GM21423 (cell line): ENCODE results near the gene ADGRB3.
A peak's percentile ranks its signal among the peaks of the same experiment; 100 is the strongest.
"Not testable (repeated sequence)": the region's sequence is repeated elsewhere in the genome, so short reads cannot be mapped to it uniquely, and the experiment has no call there.

Experiments
- ATAC-seq: cut with Tn5 transposase; IDR thresholded peaks from one replicate; pipeline ENCODE4 v1.9.1; 2021; ENCODE audit warnings: mild to moderate bottlenecking, moderate library complexity; ENCODE audit not compliant: unreplicated experiment

Gene ADGRB3

DNA sequence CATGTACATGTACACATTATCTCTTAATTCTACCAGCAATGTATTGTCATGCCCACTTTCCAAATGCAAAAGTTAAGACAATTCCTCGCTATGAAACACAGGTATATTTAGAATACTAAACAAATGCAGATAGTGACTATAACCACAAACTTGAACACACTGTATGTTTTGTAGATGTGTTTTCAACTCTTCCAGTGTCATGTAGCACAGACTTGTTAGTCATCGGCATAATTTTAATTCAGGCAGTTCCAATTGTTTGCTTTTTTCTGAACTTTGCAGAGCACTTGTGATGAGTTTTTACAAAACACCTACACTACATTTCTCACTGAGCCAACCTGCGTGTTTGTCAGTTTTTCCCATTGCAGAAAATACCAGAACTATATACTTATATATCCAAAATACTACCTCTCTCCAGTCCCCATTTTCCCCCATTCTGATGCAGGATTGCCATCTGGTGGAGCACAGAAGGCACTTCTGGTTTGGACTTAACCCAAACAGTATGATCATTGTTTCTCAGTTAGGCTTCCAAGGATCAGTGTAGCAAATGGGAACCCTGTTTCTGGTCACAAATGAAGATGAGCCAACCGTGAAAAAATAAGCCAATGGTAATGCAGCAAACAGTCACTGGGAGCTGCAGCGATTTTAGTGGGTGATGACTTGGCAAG lies 143.4 kb downstream of the ADGRB3 start:
- no peak for ATAC-seq

- no peak for ATAC-seq
Measured at GRCh38 chr6:68779366-68779765, 144.3 kb downstream of the ADGRB3 start.

- not testable (repeated sequence) for ATAC-seq
Measured at GRCh38 chr6:68790128-68790527, 155.0 kb downstream of the ADGRB3 start.

GRCh38 chr6:68814976-68815375 lies 179.9 kb downstream of the ADGRB3 start:
- ATAC-seq = not testable (repeated sequence)

DNA sequence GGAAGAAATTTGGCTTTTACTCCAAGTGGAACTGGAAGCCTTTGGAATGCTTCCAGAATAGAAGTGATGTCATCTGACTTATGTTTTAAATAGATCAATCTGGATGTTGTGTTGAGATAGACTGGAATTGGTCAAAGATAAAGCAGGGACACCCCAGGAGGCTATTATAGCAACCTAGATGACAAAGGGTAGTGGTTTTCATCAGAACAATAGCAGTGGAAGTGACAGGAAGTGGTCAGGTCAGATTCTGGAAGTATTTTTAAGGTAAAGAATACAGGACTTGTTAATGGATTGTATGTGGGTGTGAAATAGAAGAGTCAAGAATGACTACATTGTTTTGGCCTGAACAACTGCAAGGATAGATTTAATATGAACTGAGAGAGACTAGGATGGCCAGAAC lies 191.4 kb downstream of the ADGRB3 start:
- no peak for ATAC-seq

- ATAC-seq = no peak
Measured at GRCh38 chr6:68834551-68834950, 199.5 kb downstream of the ADGRB3 start.

GRCh38 chr6:68838571-68838970 lies 203.5 kb downstream of the ADGRB3 start:
- no peak for ATAC-seq

GRCh38 chr6:68852791-68853190 lies 217.7 kb downstream of the ADGRB3 start:
- ATAC-seq = no peak

- no peak for ATAC-seq
Measured at GRCh38 chr6:68859233-68859632, 224.2 kb downstream of the ADGRB3 start.

DNA sequence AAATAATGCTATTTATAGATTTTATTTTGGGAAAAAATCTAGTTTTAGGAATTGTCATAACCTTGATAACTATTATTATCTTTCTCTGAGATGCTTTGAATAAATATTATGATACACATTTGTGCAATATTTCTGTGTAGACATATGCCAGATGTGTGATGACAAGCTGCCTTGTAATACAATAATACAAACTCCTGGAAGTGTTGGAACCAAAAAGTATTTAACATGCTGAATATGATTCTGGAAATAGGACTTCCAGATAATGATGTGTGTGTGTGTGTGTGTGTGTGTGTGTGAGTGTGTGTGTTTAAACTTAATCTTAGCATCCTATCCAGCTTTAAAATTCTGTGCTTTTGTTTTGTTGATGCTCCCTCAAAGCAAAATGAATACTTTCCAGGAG lies 233.6 kb downstream of the ADGRB3 start:
- ATAC-seq = no peak

GRCh38 chr6:68873236-68873635 lies 238.2 kb downstream of the ADGRB3 start:
- no peak for ATAC-seq

DNA sequence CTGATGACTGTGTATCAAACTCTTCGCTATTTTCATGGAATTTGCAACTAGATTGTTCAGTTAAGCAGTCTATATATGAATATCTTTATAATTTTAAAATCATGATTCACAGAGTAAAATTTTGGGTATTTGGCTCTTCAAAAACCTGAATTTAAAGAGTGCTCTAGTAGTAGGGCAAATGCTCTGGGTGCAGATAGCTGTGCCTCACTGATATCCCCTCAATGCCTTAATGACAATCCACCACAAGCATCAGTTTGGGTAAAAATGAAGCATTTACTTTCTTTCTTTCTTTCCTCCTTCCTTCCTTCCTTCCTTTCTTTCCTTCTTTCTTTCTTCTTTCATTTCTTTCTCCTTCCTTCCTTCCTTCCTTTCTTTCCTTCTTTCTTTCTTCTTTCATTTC lies 239.7 kb downstream of the ADGRB3 start:
- no peak for ATAC-seq

GRCh38 chr6:68875403-68875802 lies 240.3 kb downstream of the ADGRB3 start:
- no peak for ATAC-seq

DNA sequence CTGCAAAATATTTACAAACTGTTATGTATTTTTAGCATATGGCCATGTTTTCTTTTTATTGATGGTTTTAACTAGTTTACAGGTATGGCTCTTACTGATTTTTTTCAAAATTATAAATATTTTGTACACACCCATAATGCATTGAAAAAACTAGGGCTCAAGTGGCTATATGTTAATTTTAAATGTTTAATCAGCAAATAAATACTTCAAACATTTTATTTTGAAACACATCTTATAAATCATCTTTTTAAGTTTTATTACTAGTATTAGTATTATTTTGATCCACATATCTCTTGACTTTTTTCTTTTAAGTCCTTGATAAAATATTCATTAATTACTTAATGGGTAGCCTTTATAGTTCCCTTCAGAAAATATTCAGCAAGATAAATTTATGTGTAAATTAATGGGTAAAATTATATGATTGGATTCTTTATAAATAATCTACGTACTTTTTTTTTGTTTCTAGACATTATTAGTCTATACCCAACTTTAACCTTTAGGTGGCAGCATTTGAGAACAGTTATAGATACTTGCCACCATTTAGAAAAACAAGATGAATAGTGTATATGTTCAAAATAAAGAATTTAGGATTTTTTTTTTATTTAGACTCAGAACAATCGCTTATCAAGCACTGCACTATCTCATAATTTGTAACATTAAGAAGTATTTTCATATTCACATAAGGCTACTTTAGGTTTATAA lies 241.9 kb downstream of the ADGRB3 start:
- peak; percentile 62 for ATAC-seq

DNA sequence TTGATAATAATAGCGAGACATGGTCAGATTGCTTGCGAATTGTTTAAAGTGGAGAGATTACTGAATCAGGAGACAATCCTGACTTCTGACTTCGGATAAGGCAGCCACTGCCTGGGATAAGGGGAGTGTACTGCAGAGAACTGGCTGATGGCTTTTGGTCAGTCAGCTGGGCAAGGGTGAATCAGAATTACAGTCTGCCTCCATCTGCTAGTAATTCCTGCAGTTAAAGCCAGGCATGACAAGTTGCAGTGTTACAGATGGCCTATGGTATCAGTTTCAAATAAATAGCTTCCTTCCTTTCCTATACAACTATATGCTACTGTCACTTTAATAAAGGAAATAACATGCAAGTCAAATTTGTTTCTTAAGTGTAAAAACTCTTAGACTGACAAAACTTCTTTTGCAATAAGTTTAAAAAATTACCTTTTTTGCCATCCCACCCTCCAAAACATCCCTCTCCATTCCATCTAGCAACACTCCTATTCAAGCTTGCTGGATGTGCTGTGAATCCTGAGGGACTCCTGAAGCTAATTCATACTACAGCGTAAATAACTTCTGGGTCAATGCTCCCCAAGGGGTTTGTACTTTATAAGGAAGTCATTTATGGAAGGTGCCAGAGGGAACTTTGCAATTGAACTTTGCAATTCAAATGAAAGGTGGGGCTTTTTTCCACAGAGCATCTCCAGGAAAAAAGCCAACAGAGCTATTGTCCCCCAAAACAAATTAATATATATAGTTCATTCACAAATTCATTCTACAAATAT lies 245.2 kb downstream of the ADGRB3 start:
- ATAC-seq = no peak

DNA sequence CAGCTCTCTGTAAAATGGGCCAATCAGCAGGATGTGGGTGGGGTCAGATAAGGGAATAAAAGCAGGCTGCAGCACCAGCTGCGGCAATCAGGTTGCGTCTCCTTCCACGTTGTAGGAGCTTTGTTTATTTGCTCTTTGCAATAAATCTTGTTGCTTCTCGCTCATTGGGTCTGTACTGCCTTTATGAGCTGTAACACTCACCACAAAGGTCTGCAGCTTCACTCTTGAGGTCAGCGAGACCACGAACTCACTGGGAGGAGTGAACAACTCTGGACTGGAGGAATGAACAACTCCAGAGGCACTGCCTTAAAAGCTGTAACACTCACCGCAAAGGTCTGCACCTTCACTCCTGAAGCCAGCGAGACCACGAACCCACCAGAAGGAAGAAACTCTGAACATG lies 248.2 kb downstream of the ADGRB3 start:
- ATAC-seq = not testable (repeated sequence)

- no peak for ATAC-seq
Measured at GRCh38 chr6:68891419-68891818, 256.3 kb downstream of the ADGRB3 start.

- no peak for ATAC-seq
Measured at GRCh38 chr6:68892452-68892851, 257.4 kb downstream of the ADGRB3 start.

DNA sequence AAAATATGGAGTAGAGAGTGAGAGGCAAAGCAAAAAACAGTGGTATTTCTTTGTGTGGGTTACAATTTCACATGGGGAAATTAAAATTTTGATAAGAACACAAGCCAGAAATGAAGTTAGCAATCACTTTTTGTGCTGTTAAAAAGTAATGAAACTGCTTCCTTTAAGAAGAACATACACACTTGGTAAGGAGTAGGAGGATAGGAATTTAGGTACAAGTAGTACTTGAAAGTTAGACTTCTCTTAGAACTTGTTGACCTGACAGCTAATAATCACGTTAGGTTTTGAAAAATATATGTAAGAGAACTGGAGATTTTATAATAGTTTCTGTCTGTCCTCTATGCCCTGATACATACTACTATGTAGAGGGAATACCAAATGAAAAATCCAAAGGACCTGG lies 260.8 kb downstream of the ADGRB3 start:
- no peak for ATAC-seq

GRCh38 chr6:68901044-68901443 lies 266.0 kb downstream of the ADGRB3 start:
- no peak for ATAC-seq

GRCh38 chr6:68911334-68911733 lies 276.3 kb downstream of the ADGRB3 start:
- ATAC-seq = no peak

DNA sequence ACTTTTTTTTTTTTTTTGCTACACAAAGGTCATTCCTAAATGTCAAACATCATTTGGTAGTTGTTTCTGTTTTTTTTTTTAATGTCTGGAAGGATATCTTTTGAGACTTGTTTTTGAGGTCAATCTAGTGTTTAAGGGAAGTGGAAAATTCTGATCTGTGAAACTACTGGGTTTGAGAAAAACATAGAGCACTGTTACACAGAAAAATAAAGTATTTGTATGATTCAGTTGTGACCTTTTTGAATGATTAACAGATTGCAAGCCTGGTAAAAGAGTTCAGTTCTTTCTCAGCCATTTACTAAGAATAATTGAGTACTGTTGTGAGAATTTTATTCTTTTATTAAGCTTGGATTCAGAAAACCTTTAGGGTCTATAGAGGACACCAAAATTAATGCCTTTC lies 276.7 kb downstream of the ADGRB3 start:
- ATAC-seq = no peak
